GM23338 (cell line): ENCODE measurements around the gene CYSRT1. TPM values are rescaled to one million over a fixed set of nuclear protein-coding genes. Genes with fewer than 3 reads are reported as not detected.

Experiments used
- ATAC-seq: fragments of 200-7000 bp; cut with Tn5 transposase; 3 replicates; pipeline ENCODE4 v1.9.1; 2020
- DNase-seq: peaks from one replicate; pipeline ENCODE4 v3.0.0-alpha.2; 2015; ENCODE audit warnings: low spot score
- H2AFZ ChIP-seq: fragments of 200-600 bp; sonication (generic); 2 replicates; pipeline ENCODE4 v1.8.0; 2016; ENCODE audit warnings: antibody characterized with exemption, mild to moderate bottlenecking, moderate library complexity
- H3F3A ChIP-seq: fragments of 200-600 bp; sonication (generic); replicated peaks from 2 replicates; pipeline ENCODE4 v1.8.0; 2017; ENCODE audit warnings: antibody characterized with exemption, mixed run types, low read depth
- H3K27ac ChIP-seq: fragments of 200-600 bp; sonication (generic); 2 replicates; pipeline ENCODE4 v1.6.1; 2016; ENCODE audit warnings: low read depth
- H3K27me3 ChIP-seq: fragments of 200-600 bp; sonication (generic); 2 replicates; pipeline ENCODE4 v1.8.0; 2016; ENCODE audit warnings: mild to moderate bottlenecking, mixed run types, moderate library complexity; ENCODE audit not compliant: insufficient read depth
- H3K36me3 ChIP-seq: fragments of 200-600 bp; sonication (generic); 2 replicates; pipeline ENCODE4 v1.8.0; 2016; ENCODE audit warnings: mild to moderate bottlenecking; ENCODE audit not compliant: insufficient read depth
- H3K4me1 ChIP-seq: fragments of 200-600 bp; sonication (generic); 2 replicates; pipeline ENCODE4 v1.8.0; 2016; ENCODE audit warnings: mild to moderate bottlenecking, moderate library complexity; ENCODE audit not compliant: insufficient read depth
- H3K4me2 ChIP-seq: fragments of 200-600 bp; sonication (generic); 2 replicates; pipeline ENCODE4 v1.7.1; 2017; ENCODE audit warnings: mixed run types
- H3K4me3 ChIP-seq: fragments of 200-600 bp; sonication (generic); 2 replicates; pipeline ENCODE4 v1.6.1; 2016; ENCODE audit warnings: mixed run types
- H3K79me2 ChIP-seq: fragments of 200-600 bp; sonication (generic); replicated peaks from 2 replicates; pipeline ENCODE4 v1.8.0; 2017; ENCODE audit warnings: mild to moderate bottlenecking; ENCODE audit not compliant: insufficient read depth
- H3K9me2 ChIP-seq: fragments of 200-600 bp; sonication (generic); 2 replicates; pipeline ENCODE4 v1.8.0; 2017; ENCODE audit not compliant: insufficient read depth
- H4K20me1 ChIP-seq: fragments of 200-600 bp; sonication (generic); replicated peaks from 2 replicates; pipeline ENCODE4 v1.8.0; 2017; ENCODE audit warnings: mild to moderate bottlenecking; ENCODE audit not compliant: insufficient read depth
- H3K27ac Mint-ChIP-seq: 2 replicates; pipeline ENCODE4 v1.8.0; 2020; ENCODE audit warnings: inconsistent platforms, mild to moderate bottlenecking, moderate library complexity, mixed read lengths
- H3K27me3 Mint-ChIP-seq: 3 replicates; pipeline ENCODE4 v1.8.0; 2022; ENCODE audit warnings: low read depth, mild to moderate bottlenecking, moderate library complexity, mixed read lengths, inconsistent platforms; ENCODE audit not compliant: insufficient read depth, poor library complexity
- H3K36me3 Mint-ChIP-seq: 3 replicates; pipeline ENCODE4 v1.8.0; 2021; ENCODE audit warnings: low read depth, mild to moderate bottlenecking, inconsistent platforms, moderate library complexity, mixed read lengths
- H3K4me1 Mint-ChIP-seq: 3 replicates; pipeline ENCODE4 v1.8.0; 2020; ENCODE audit warnings: mild to moderate bottlenecking, inconsistent platforms, mixed read lengths
- H3K4me3 Mint-ChIP-seq: 3 replicates; pipeline ENCODE4 v1.8.0; 2021; ENCODE audit warnings: moderate library complexity, mild to moderate bottlenecking, inconsistent platforms, mixed read lengths
- H3K9me3 Mint-ChIP-seq: 3 replicates; pipeline ENCODE4 v1.8.0; 2020; ENCODE audit warnings: moderate library complexity, mild to moderate bottlenecking, inconsistent platforms, mixed read lengths
- CTCF ChIP-seq, 2 experiments: fragments of 200-600 bp in 1 of 2; sonication (generic) in 1 of 2; conservative IDR thresholded peaks; 2 replicates each; pipeline versions ENCODE4 v1.5.1 to v1.6.1; 2016 to 2017; ENCODE audit warnings: antibody characterized with exemption in 2 of 2, low read depth in 2 of 2, mild to moderate bottlenecking in 2 of 2, moderate library complexity in 1 of 2
- ETS1 ChIP-seq: IDR thresholded peaks from 2 replicates; pipeline ENCODE4 v1.6.1; 2016; ENCODE audit warnings: antibody characterized with exemption
- EZH2 ChIP-seq: fragments of 200-600 bp; sonication (generic); IDR thresholded peaks from one replicate; pipeline ENCODE4 v1.8.0; 2017; ENCODE audit warnings: antibody characterized with exemption, mild to moderate bottlenecking, low read depth; ENCODE audit not compliant: unreplicated experiment
- EZH2phosphoT487 ChIP-seq: fragments of 200-600 bp; sonication (generic); IDR thresholded peaks from one replicate; pipeline ENCODE4 v1.8.1; 2018; ENCODE audit warnings: antibody characterized with exemption; ENCODE audit not compliant: unreplicated experiment
- NANOG ChIP-seq: IDR thresholded peaks from 2 replicates; pipeline ENCODE4 v1.6.1; 2016; ENCODE audit warnings: antibody characterized with exemption, borderline replicate concordance
- POLR2AphosphoS5 ChIP-seq: IDR thresholded peaks from 2 replicates; pipeline ENCODE4 v1.6.1; 2016; ENCODE audit warnings: antibody characterized with exemption, low read depth
- REST ChIP-seq: IDR thresholded peaks from one replicate; pipeline ENCODE4 v1.6.1; 2018; ENCODE audit warnings: antibody characterized with exemption; ENCODE audit not compliant: unreplicated experiment
- ZNF114 ChIP-seq: fragments of 250-450 bp; sonication (Bioruptor Pico); IDR thresholded peaks from 2 replicates; pipeline ENCODE4 v1.5.0; 2020; ENCODE audit warnings: mild to moderate bottlenecking, moderate library complexity
- ZNF331 ChIP-seq: fragments of 250-450 bp; sonication (Bioruptor Pico); IDR thresholded peaks from 2 replicates; pipeline ENCODE4 v1.5.0; 2020; ENCODE audit warnings: low read depth, mild to moderate bottlenecking, moderate library complexity
- polyA plus RNA-seq: library from polyadenylated mRNA; unstranded; fragments of >200 nt; fragmentation: Nextera tagmentation; extraction: Ambion mirVana; gene quantifications from 2 replicates; pipeline ENCODE4 v1.2.1, GENCODE V29; 2016
- total RNA-seq: library from RNA; depleted of rRNA; stranded (reverse); fragments of >200 nt; shearing (Covaris generic); gene quantifications from 2 replicates; pipeline ENCODE4 v1.2.3, GENCODE V29; 2014

Gene CYSRT1
- total and polyA plus RNA-seq, 2 experiments from 2014 or later: 2.0 to 3.2 TPM

GRCh38 chr9:137190315-137190856, 34.6 kb upstream of the CYSRT1 start:
- no peaks in the 10 kb centered on the region; the same call in 2 of the 3 replicates for H3K9me3 Mint-ChIP-seq
- H3K4me1 Mint-ChIP-seq: peaks cover 15% of the 10 kb centered on the region
- H3K4me1 ChIP-seq: peaks cover 13% of the 10 kb centered on the region
- ATAC-seq (no peak), DNase-seq (no peak)
- H3K27me3 Mint-ChIP-seq: peaks cover 12% of the 10 kb centered on the region
- no peaks in the 10 kb centered on the region for H3K36me3 ChIP-seq
- H3K27ac ChIP-seq: no peak overlapping the region
- H3K27me3 ChIP-seq: no peaks in the 10 kb centered on the region
- H3K4me3 Mint-ChIP-seq: peak overlapping the region; percentile 53
- H3K4me3 ChIP-seq: no peak overlapping the region
- no peak overlapping the region for H3K27ac Mint-ChIP-seq
- peaks cover 5% of the 10 kb centered on the region; the same call in 1 of the 2 replicates for H4K20me1 ChIP-seq
- peaks cover 5% of the 10 kb centered on the region for H3K36me3 Mint-ChIP-seq
- no peak overlapping the region for H3K4me2 ChIP-seq
- peaks cover 33% of the 10 kb centered on the region for H3K79me2 ChIP-seq
- 0 out of 2 replicates have a peak, but pooled peaks cover 4% of the 10 kb centered on the region for H3F3A ChIP-seq
- no peak overlapping the region for H2AFZ ChIP-seq
- TF ChIP-seq EZH2 (no peak), ZNF331 (no peak), CTCF (conservative IDR thresholded peaks at IDR 0.05; ENCODE audit: low read depth in 2 of 2) (peak in 1 of 2 experiments; percentile 21; a peak in 1 of 4 replicates), ZNF114 (CRISPR knock-in tag) (no peak), NANOG (no peak), ETS1 (no peak), EZH2phosphoT487 (no peak), REST (no peak)
- H3K9me2 ChIP-seq: no peaks in the 10 kb centered on the region

- Histone ChIP-seq H3K4me2 (no peak overlapping the region), H3K27me3 (no peaks in the 10 kb centered on the region), H3K79me2 (peaks cover 36% of the 10 kb centered on the region), H3F3A (0 out of 2 replicates have a peak, but pooled peaks cover 4% of the 10 kb centered on the region), H2AFZ (no peak overlapping the region), H4K20me1 (peaks cover 5% of the 10 kb centered on the region; the same call in 1 of the 2 replicates), H3K27ac (no peak overlapping the region), H3K4me3 (no peak overlapping the region), H3K9me2 (no peaks in the 10 kb centered on the region), H3K4me1 (peaks cover 13% of the 10 kb centered on the region), H3K36me3 (no peaks in the 10 kb centered on the region)
- H3K27me3 Mint-ChIP-seq: peaks cover 12% of the 10 kb centered on the region
- H3K36me3 Mint-ChIP-seq: peaks cover 5% of the 10 kb centered on the region
- no peak overlapping the region for H3K4me3 Mint-ChIP-seq
- no peaks in the 10 kb centered on the region; the same call in 2 of the 3 replicates for H3K9me3 Mint-ChIP-seq
- peaks cover 16% of the 10 kb centered on the region for H3K4me1 Mint-ChIP-seq
- no peak overlapping the region for H3K27ac Mint-ChIP-seq
- no peak for DNase-seq
- no peak for ATAC-seq
- TF ChIP-seq ZNF331: no peak
- TF ChIP-seq ETS1: no peak
- no peak for TF ChIP-seq POLR2AphosphoS5
- no peak for TF ChIP-seq EZH2phosphoT487
- no peak for TF ChIP-seq ZNF114 (CRISPR knock-in tag)
- TF ChIP-seq NANOG: no peak
- TF ChIP-seq REST: no peak
Measured at GRCh38 chr9:137191245-137191644, 33.7 kb upstream of the CYSRT1 start.
